Activated T-helper 1 cell treated with anti-CD3 and anti-CD28 coated beads, Interleukin-12 subunit alpha, Interleukin-12 subunit beta, Interleukin-2, Interleukin-4 antibody, amounts not matched to agents 30 ng/mL and 10 ng/mL and 1 ng/mL, durations not matched to agents 14 hours and 24 hours and 36 hours (primary cell): ENCODE results near the gene HTRA1. TPM values are rescaled to one million over a fixed set of nuclear protein-coding genes. Genes with fewer than 3 reads are reported as not detected.

Experiments used
- DNase-seq: peaks from one replicate; pipeline ENCODE4 v3.0.0; 2021; ENCODE audit warnings: low spot score
- H3K27ac Mint-ChIP-seq: one replicate; pipeline ENCODE4 v1.8.0; 2021; ENCODE audit warnings: mild to moderate bottlenecking, mixed read lengths
- H3K27me3 Mint-ChIP-seq: one replicate; pipeline ENCODE4 v1.8.0; 2022; ENCODE audit warnings: mild to moderate bottlenecking, moderate library complexity, mixed read lengths; ENCODE audit not compliant: insufficient read depth
- H3K36me3 Mint-ChIP-seq: one replicate; pipeline ENCODE4 v1.8.0; 2021; ENCODE audit warnings: low read depth, mixed read lengths
- H3K4me1 Mint-ChIP-seq: one replicate; pipeline ENCODE4 v1.8.0; 2021; ENCODE audit warnings: low read depth, mixed read lengths
- H3K4me3 Mint-ChIP-seq: one replicate; pipeline ENCODE4 v1.8.0; 2021; ENCODE audit warnings: mild to moderate bottlenecking, moderate library complexity, mixed read lengths
- H3K9me3 Mint-ChIP-seq: one replicate; pipeline ENCODE4 v1.8.0; 2021; ENCODE audit warnings: mixed read lengths
- intact Hi-C: fragments of 100-400 bp; cut with micrococcal nuclease; formaldehyde crosslinking; loops from one replicate; pipeline ENCODE4 v1.15.1; 2024
- total RNA-seq: library from RNA; stranded (reverse); gene quantifications from 2 replicates; pipeline ENCODE4 v1.2.3, GENCODE V29; 2022

Gene HTRA1
- total RNA-seq, 1 donor from 2014 or later, result not detected

DNA sequence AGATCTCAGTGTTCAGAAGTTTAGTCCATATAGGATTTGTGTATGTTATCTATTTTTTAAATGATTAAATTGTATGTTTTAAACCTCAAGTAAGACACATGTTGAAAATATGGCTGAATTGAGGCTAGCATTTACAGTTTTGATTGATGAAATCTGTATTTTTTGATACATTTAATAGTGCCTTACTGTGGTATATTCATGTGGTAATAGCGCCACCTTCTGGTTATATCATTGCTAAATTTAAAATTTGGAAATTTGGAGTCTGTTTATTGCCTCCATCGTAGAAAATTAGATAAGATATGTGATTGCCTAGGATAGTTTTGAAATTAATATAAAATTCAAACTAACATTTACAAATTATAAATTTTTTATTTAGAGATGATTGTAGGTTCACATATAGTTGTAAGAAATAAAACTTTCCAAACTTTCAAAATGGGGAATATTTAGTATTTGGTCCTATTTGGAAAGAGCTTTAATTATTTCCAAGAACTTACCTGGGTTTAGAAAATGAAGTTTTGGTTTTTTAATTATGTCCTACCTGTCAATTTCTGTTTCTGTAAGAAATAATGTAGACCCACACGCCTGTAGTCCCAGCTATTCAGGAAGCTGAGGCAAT, 26.0 kb upstream of the HTRA1 start:
- intact Hi-C loops, result loop anchor here (1.0 to 5.0 kb wide), 5 partner anchors 61 to 267 kb away; partner anchors contain the start of gene PLEKHA1

DNA sequence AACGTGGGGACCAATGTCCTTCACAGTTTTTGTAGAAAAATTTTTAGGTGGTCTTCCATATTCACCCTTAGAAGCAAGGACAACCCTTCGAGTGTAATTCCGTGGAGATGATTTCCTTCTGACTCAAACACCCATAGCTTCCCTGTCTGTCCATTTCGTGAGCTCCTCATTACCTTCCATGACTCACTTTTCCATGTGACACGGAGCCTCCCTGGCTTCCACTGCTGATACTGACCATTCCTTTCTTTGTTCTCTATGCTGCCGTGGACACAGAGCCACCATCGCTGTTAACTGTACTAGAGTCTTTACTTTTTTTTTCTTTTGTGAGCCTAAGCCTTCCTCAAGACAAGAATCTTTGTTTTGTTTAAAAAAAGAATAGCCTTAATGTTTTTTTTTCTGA, 19.4 kb upstream of the HTRA1 start:
- intact Hi-C loops, result no loop called here
- Mint-ChIP-seq H3K36me3 (no peaks in the 10 kb centered on the region), H3K9me3 (no peaks in the 10 kb centered on the region), H3K27ac (no peak overlapping the region), H3K27me3 (peaks cover 6% of the 10 kb centered on the region), H3K4me3 (no peak overlapping the region), H3K4me1 (no peaks in the 10 kb centered on the region)
- no peak for DNase-seq

More for the DNA sequence above, 26.0 kb upstream of the HTRA1 start:
- no peak overlapping the region for H3K4me3 Mint-ChIP-seq
- H3K36me3 Mint-ChIP-seq, result no peaks in the 10 kb centered on the region
- no peaks in the 10 kb centered on the region for H3K27me3 Mint-ChIP-seq
- no peak for DNase-seq
- H3K27ac Mint-ChIP-seq, result no peak overlapping the region
- no peaks in the 10 kb centered on the region for H3K4me1 Mint-ChIP-seq
- no peaks in the 10 kb centered on the region for H3K9me3 Mint-ChIP-seq

DNA sequence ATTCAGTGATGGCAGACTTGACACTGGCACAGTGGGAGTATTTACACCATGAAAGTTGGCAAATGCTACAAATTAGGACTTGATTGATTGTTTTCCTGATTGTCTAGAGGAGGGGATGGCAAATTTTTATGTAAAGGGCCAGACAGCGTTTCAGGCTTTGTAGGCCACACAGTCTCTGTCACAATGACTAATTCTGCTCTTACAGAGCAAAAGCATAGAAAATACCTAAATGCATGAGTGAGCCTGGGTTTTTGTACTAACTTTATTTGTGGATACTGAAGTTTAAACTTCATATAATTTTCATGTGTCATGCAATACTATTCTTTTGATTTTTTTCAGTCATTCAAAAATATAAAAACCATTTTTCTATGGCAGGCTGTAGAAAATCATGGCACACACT, 15.9 kb upstream of the HTRA1 start:
- intact Hi-C loops, result no loop called here
- no peak overlapping the region for H3K27ac Mint-ChIP-seq
- no peaks in the 10 kb centered on the region for H3K9me3 Mint-ChIP-seq
- no peaks in the 10 kb centered on the region for H3K36me3 Mint-ChIP-seq
- H3K27me3 Mint-ChIP-seq, result peaks cover 9% of the 10 kb centered on the region
- no peaks in the 10 kb centered on the region for H3K4me1 Mint-ChIP-seq
- no peak for DNase-seq
- H3K4me3 Mint-ChIP-seq, result no peak overlapping the region

DNA sequence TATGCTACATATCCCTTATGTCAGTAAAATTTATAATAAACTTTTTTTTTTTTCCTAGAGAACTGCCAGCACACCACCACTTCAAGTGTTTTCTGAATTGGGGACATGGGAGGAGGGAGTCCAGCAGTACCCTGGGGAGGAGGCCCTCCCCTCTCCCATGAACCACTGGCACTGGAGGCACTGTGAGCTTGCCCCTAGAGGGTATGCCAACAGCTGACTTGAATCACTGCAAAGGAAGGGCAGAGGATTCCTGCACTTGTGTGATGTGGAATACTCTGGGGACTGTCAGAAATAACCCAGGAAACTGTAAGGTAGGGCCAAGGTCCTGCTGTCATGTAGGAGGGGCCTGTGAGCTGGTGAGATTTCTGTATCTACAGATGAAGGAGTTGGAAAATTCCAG, 15.4 kb upstream of the HTRA1 start:
- Mint-ChIP-seq H3K36me3 (no peaks in the 10 kb centered on the region), H3K4me3 (no peak overlapping the region), H3K27me3 (peaks cover 9% of the 10 kb centered on the region), H3K4me1 (no peaks in the 10 kb centered on the region), H3K9me3 (no peaks in the 10 kb centered on the region), H3K27ac (no peak overlapping the region)
- intact Hi-C loops, result no loop called here
- no peak for DNase-seq

DNA sequence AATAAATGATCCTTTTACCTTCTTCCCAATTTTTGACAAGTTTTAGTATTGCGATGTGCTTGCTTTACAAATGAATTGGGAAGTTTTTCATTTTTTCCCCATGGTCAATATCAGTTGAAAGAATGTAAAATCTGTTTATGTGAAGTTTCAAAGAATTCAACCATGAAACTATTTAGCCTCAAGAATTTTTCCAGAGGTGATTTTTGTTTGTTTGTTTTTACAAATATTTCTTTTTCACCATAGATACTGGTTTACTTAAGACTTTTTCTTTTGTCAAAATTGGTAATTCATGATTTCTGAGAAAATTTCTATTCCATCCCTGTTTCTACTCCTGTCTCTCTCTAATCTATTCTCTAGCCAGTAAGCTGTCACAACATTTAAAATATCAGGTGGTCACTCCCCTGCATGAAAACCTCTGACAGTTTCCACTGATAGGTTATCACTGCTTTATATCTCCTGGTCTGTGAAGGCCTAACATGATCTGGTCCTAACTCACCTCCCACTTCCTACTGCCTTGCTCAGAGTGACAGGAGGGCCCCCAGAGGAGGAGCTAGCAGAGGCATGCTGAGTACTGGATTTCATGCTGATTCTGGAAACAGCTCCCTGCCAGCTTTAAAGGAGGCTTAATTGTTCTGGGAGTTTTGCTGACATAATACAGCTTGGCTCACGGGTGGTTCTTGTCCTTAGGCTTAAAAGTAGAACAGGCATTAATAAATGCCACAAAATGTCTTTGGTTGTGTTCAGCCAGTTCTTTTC, 14.5 kb upstream of the HTRA1 start:
- intact Hi-C loops, result no loop called here
- Mint-ChIP-seq H3K36me3 (no peaks in the 10 kb centered on the region), H3K27ac (no peak overlapping the region), H3K4me3 (no peak overlapping the region), H3K4me1 (no peaks in the 10 kb centered on the region), H3K27me3 (peaks cover 9% of the 10 kb centered on the region), H3K9me3 (no peaks in the 10 kb centered on the region)
- no peak for DNase-seq

DNA sequence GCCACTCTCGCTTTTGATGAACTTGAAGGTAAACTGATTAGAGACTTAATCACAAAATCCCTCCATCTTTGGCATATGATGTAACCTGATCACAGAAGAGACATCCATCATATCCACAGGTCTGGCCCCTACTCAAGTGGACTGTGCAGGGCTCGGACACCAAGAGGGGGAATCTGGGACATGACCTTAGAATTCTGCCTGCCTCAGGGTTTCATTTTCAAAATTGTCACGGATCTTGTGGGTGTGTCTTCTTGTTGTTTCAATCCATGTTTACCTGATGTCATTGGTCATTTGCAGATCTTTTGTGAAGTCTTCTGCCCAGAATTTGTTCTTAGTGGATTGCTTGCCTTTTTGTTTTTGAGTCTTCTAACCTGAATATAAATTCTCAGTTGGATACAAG, 12.8 kb upstream of the HTRA1 start:
- H3K9me3 Mint-ChIP-seq, result no peaks in the 10 kb centered on the region

DNA sequence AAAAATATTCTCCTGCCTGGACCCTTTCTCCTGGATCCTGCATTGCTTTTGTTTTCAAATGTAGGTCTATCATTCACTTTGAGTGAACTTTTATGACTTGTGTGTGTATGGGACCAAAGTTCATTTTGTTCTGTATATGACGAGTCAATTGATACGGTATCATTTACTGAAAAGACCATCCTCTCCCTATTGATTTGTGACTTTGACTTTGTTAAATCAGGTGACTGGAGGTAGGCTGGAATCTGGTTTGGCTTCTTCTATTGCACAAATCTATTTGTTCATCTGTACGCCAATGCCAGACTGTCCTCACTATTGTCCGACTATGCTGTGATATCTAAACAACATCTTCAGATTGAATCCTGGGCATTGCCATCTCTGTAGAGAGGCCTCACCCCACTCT, 12.2 kb upstream of the HTRA1 start:
- no peak for DNase-seq
- no peak overlapping the region for H3K27ac Mint-ChIP-seq
- H3K9me3 Mint-ChIP-seq, result no peaks in the 10 kb centered on the region
- H3K27me3 Mint-ChIP-seq, result peaks cover 9% of the 10 kb centered on the region
- no peaks in the 10 kb centered on the region for H3K36me3 Mint-ChIP-seq
- H3K4me3 Mint-ChIP-seq, result no peak overlapping the region
- intact Hi-C loops, result no loop called here
- no peaks in the 10 kb centered on the region for H3K4me1 Mint-ChIP-seq

More for the DNA sequence above, 12.8 kb upstream of the HTRA1 start:
- DNase-seq, result no peak
- peaks cover 9% of the 10 kb centered on the region for H3K27me3 Mint-ChIP-seq
- no peaks in the 10 kb centered on the region for H3K4me1 Mint-ChIP-seq
- no peak overlapping the region for H3K27ac Mint-ChIP-seq
- H3K4me3 Mint-ChIP-seq, result no peak overlapping the region
- H3K36me3 Mint-ChIP-seq, result no peaks in the 10 kb centered on the region
- intact Hi-C loops, result no loop called here

DNA sequence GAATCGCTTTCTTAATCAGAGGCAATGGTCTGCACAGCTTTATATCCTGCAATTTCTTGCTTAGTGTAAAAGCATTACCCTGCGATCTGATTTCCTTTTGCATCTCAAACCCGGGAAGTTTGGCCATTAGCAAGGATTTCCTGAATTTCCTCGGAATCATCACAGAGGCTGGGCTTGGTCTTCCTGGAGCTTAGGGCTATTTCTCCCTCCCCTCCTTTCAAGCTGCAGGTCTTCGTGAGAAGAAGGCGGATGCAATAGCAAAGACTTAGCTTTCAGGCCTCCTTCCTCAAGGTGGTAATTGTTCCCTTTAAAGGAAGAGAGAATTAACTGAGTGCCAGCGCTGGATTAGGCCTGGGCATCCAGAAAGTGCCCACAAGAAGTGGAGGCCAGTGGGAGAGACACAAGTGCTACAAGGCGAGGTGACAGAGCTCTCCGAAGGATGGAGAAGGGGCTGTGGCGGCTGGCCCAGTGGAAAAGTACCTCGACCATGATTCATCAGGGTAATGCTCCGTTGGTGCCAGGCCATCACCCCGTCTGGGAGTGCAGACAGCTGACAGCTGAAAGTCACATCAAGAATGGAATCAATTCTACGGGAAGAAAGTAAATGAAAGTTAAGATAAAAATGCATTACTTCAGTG, 10.9 kb upstream of the HTRA1 start:
- H3K4me1 Mint-ChIP-seq, result no peaks in the 10 kb centered on the region
- H3K36me3 Mint-ChIP-seq, result no peaks in the 10 kb centered on the region
- H3K27ac Mint-ChIP-seq, result no peak overlapping the region
- no peak for DNase-seq
- intact Hi-C loops, result no loop called here
- no peak overlapping the region for H3K4me3 Mint-ChIP-seq
- peaks cover 8% of the 10 kb centered on the region for H3K27me3 Mint-ChIP-seq
- H3K9me3 Mint-ChIP-seq, result no peaks in the 10 kb centered on the region

DNA sequence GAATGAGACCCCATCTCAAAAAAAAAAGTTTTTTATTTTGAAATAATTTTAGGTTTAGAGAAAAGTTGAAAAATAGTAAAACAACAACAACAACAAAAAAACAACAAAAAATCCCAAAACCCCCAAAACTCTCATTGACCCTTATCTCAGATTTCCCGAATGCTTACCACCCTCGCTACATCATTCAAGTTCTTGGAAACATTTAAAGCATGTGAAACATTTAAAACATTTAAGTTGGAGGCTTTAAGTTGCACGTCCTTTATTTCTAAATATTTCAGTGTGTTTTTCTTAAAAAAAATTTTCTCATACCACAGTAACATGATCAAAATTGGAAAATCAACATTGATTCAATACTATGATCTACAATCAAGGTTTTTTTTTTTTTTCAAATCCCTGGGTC, 7.3 kb upstream of the HTRA1 start:
- intact Hi-C loops, result no loop called here
- DNase-seq, result no peak
- Mint-ChIP-seq H3K27ac (no peak overlapping the region), H3K9me3 (no peaks in the 10 kb centered on the region), H3K36me3 (no peaks in the 10 kb centered on the region), H3K4me3 (no peak overlapping the region), H3K4me1 (no peaks in the 10 kb centered on the region), H3K27me3 (peaks cover 29% of the 10 kb centered on the region)

DNA sequence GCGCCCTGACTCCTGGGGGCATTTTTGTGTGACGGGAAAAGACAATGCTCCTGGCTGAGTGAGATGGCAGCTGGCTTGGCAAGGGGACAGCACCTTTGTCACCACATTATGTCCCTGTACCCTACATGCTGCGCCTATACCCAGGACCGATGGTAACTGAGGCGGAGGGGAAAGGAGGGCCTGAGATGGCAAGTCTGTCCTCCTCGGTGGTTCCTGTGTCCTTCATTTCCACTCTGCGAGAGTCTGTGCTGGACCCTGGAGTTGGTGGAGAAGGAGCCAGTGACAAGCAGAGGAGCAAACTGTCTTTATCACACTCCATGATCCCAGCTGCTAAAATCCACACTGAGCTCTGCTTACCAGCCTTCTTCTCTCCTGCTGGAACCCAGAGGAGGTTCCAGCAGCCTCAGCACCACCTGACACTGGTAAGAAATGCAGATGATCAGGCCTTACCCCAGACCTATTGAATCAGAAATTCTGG, 6.7 kb upstream of the HTRA1 start, which contains the start of gene ARMS2:
TSS of gene ARMS2 (plus strand) at position 51 of the 478 bp plus-strand sequence. CDS start at position 126, 75 bp downstream.
- Mint-ChIP-seq H3K36me3 (no peaks in the 10 kb centered on the region), H3K27ac (no peak within 1 kb of the TSS), H3K4me1 (no peaks in the 10 kb centered on the region), H3K9me3 (no peaks in the 10 kb centered on the region), H3K27me3 (peaks cover 34% of the 10 kb centered on the region), H3K4me3 (no peak within 1 kb of the TSS)
- intact Hi-C loops, result no loop called here
- no peak for DNase-seq

DNA sequence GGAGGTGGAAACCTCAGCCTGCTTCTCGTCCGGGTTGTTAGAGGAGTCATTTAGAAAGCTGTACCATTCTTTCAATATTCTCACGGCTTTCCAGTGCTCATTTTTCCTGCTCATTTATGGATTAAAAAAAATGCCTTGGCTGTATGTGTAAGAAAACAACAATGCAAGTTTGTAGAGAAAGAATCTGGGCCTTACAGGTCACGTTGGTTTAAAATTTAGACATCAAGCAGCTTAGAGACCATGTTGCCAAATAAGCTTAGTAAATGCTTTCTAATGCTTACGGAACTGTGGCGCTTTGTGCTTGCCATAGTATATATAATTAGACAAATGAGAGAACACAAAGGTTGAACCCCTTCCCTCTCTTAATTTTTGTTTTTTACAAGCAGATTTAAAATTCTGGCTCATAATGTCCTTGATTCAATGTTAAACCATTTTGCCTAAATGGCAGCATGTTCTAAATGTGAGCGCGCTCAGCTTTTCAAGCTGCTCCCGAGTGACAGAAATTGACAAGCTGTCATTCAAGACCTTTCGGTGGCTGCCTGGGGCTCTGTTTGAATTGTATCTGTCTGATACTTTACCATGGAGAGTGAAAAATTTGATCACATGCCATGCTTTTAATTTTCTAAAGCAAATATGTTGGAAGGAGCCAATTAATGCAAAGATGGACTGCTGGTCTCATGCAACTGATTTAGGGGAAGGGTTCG, 5.8 kb upstream of the HTRA1 start:
- DNase-seq, result no peak
- no peak overlapping the region for H3K4me3 Mint-ChIP-seq
- no peak overlapping the region for H3K27ac Mint-ChIP-seq
- no peaks in the 10 kb centered on the region for H3K4me1 Mint-ChIP-seq
- H3K27me3 Mint-ChIP-seq, result peaks cover 41% of the 10 kb centered on the region
- intact Hi-C loops, result no loop called here
- H3K9me3 Mint-ChIP-seq, result no peaks in the 10 kb centered on the region
- no peaks in the 10 kb centered on the region for H3K36me3 Mint-ChIP-seq

DNA sequence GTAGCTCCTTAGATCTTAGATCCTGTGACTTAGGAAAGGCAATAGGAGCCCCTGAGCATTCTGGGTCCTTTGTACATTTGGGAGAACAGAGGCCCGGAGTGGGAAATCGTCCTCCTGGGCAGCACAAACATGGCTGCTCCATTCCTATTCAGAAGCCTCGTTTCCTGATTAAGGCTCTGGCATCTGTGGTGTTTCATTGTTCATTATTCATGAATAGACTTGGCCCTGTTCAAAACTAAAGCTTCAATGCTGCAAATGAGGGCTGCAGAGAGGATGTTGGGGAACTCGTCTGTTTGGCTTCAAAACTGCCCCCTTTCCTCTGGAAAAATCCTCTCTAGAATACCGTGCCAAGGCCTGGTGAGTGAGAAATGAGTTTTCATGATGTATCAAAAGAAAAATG, 3.4 kb upstream of the HTRA1 start:
- no peaks in the 10 kb centered on the region for H3K36me3 Mint-ChIP-seq
- peaks cover 53% of the 10 kb centered on the region for H3K27me3 Mint-ChIP-seq
- no peak overlapping the region for H3K27ac Mint-ChIP-seq
- H3K4me1 Mint-ChIP-seq, result peaks cover 5% of the 10 kb centered on the region
- intact Hi-C loops, result no loop called here
- no peaks in the 10 kb centered on the region for H3K9me3 Mint-ChIP-seq
- no peak overlapping the region for H3K4me3 Mint-ChIP-seq
- DNase-seq, result no peak

DNA sequence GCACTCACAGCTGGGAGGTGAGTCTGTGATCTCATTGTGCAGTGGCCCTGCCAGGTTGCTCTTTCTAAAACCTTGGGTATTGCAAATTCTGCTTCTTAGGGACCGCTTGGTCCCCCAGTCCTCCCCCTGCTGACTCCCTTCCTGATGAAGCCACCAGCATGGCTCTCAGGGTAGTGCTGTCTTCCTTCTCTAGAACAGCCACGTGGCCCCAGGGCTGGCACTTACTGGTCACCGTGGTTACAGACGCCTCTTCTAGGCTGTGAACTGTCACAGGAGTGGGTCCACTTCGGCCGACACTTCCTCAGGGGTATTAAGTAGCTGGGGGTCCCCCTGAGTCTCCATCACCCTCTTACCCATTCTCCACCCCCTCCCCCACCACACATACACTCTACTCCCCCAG, 2.7 kb upstream of the HTRA1 start:
- H3K9me3 Mint-ChIP-seq, result no peaks in the 10 kb centered on the region
- H3K27ac Mint-ChIP-seq, result no peak overlapping the region
- H3K36me3 Mint-ChIP-seq, result no peaks in the 10 kb centered on the region
- no peak overlapping the region for H3K4me3 Mint-ChIP-seq
- H3K27me3 Mint-ChIP-seq, result peaks cover 61% of the 10 kb centered on the region
- H3K4me1 Mint-ChIP-seq, result peaks cover 5% of the 10 kb centered on the region
- intact Hi-C loops, result no loop called here
- no peak for DNase-seq
